NAMALWA (cell line): Measurements from ENCODE around the gene SH3BP5L.
"Not testable (repeated sequence)": the region's sequence is repeated elsewhere in the genome, so short reads cannot be mapped to it uniquely, and the experiment has no call there.

Experiments used
- DNase-seq: peaks from one replicate; pipeline ENCODE4 v3.0.0-alpha.2; 2015; ENCODE audit warnings: low spot score

The SH3BP5L gene

DNA sequence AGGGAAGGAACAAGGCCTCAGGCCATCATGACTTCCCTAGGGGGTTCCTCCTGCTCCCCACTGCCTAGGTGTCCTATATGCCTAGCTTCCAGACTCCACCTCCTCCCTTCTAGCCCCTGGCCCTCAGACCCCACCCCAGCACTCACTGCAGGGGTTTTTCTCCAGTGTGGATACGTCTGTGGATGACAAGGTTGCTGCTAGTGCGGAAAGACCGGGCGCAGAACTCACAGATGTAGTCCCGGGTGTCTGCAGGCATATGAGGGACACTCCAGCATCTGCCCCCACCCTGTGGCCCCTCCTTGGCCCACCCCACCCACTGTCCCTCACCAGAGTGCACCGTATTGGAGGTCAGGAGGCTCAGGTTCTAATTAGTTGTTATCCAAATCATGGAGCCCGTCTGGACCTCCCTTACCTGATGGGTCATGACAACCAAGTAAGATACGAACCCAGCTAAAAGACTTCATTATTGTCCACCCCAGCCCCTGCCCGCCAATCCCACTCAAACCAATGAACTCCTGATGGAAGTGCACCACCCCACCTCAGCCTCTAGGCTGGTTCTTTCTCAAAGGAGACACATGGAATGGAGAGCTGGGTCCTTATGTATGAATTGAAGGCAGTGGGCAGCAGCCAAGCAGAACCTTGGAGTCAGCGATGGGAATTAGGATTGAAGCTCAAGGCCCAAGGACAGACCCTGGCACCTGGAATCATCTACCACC, 25.0 kb upstream of the SH3BP5L start:
- no peak for DNase-seq

GRCh38 chr1:248850124-248850523, 24.4 kb upstream of the SH3BP5L start:
- no peak for DNase-seq

GRCh38 chr1:248849637-248850036, 23.9 kb upstream of the SH3BP5L start:
- DNase-seq = no peak

DNA sequence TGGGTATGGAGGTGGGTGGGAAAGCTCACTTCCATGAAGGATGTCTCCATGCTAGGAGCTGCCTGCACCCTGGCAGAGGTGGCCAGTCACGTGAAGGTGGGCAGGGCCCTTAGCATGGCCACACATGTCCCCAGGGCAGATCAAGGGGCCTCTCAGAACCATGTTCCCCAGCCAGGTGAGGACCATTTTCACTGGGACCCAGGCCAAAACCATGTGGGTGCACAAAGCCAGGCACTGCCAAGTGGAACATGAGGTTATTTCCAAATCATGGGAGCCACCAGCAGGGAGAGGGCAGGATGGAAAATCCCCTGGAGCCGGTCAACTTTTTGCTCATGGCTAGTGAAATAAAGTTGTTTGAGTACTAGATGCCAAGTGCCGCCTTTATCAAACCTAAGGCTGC, 23.4 kb upstream of the SH3BP5L start:
- DNase-seq = no peak

DNA sequence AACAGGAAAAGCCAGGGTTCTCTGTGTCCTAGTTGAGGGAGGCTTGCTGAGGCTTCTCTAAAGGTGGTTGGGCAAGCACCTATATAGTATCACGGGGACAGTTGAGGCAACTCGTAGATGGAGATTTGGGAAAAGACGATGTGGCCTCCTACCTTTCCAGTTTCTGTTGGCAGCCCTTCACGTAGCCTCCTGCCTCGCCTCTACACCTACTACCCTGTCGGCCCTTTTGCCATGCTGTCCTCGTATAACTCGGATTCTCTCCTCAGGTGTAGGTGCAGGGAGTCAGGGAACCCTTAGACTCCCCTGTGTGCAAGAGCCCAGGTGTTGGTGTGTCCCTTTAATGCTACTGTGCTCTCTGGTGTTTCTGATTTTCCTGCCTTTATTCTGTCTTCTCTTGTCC, 22.9 kb upstream of the SH3BP5L start:
- DNase-seq = no peak

DNA sequence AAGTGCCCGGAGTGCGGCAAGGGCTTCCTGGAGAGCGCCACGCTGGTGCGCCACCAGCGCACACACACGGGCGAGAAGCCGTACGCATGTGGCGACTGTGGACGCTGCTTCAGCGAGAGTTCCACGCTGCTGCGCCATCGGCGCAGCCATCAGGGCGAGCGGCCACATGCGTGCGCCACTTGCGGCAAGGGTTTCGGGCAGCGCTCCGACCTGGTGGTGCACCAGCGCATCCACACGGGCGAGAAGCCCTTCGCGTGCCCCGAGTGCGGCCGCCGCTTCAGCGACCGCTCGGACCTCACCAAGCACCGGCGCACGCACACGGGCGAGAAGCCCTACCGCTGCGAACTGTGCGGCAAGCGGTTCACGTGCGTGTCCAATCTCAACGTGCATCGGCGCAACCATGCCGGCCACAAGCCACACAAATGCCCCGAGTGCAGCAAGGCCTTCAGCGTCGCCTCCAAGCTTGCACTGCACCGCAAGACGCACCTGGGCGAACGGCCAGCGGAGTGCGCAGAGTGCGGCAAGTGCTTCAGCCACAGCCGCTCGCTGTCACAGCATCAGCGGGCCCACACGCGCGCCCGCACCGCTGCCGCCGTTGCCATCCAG, 22.3 kb upstream of the SH3BP5L start:
- DNase-seq = no peak

GRCh38 chr1:248847181-248847955, 21.7 kb upstream of the SH3BP5L start:
- no peak for DNase-seq

GRCh38 chr1:248844526-248844925, 18.8 kb upstream of the SH3BP5L start:
- DNase-seq = no peak

DNA sequence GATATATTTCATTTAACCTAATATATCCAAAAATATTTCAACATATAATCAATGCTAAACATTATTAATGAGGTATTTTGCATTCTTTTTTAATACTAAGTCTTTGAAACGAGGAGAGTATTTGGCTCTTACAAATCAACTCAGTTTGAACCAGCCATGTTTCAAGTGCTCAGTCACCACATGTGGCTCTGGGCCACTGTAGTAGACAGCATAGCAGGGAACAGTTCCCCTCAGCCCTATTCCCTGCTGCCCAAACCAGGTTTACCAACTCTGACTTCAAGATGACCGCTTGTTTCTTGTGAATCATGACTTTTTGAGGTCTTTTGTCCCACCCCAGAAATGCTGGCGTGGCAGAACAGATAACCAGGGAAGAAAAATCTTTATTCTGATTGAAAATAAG, 18.0 kb upstream of the SH3BP5L start:
- no peak for DNase-seq

DNA sequence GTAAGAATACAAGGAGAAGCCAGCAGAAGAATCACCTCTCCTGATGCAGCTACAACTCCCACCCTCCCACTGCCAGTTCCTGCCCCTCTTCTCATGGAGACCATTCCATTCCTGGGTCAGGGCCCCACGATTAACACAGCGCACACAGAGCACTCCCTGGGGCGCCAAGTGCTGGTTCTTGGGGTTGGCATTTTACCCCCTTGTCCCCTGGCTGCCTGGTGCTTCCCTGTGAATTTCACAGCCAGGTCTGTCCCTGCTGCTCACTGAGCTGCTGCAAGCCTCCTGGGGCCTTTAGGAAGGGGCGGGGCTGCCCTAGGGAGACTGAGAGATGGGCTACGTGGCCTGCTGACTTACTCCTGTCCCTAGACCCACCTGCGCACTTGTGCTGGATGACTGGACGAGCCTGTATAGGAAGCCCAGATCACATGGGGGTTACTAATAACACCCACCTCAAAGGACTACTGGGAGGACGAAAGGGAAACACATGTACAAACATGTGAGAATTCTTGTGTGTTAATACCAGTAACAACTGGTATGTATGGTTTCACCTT, 17.1 kb upstream of the SH3BP5L start:
- no peak for DNase-seq

- DNase-seq = peak; percentile 63
Observed at GRCh38 chr1:248841702-248842395, 16.1 kb upstream of the SH3BP5L start.

DNA sequence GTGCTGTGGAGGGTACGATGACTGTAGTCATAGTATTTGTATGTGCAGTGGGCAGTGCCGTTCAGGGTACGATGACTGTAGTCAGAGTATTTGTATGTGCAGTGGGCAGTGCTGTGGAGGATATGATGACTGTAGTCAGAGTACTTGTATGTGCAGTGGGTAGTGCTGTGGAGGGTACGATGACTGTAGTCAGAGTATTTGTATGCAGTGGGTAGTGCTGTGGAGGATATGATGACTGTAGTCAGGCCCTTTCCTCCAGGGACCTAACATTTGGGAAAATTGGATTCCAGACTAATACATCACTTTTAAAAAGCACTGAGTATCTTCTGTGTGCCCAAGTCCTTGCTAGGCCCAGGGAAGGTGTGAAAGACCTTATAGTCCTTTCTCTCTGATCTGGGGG, 15.2 kb upstream of the SH3BP5L start:
- no peak for DNase-seq

DNA sequence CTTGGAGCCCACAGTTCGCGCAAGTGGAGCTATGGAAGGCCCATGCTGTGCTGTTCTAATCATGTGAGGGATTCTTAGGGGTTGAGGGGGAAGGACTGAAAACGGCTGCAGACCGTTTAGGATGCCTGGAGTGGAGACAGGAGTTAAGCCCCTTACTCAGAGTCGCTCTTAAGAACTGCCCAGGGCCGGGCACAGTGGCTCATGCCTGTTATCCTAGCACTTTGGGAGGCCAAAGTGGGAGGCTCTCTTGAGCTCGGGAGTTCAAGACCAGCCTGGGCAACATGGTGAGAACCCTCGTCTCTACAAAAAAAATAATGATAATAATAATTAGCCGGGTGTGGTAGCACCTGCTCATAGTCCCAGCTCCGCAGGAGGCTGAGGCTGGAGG, 13.4 kb upstream of the SH3BP5L start:
- DNase-seq = no peak

DNA sequence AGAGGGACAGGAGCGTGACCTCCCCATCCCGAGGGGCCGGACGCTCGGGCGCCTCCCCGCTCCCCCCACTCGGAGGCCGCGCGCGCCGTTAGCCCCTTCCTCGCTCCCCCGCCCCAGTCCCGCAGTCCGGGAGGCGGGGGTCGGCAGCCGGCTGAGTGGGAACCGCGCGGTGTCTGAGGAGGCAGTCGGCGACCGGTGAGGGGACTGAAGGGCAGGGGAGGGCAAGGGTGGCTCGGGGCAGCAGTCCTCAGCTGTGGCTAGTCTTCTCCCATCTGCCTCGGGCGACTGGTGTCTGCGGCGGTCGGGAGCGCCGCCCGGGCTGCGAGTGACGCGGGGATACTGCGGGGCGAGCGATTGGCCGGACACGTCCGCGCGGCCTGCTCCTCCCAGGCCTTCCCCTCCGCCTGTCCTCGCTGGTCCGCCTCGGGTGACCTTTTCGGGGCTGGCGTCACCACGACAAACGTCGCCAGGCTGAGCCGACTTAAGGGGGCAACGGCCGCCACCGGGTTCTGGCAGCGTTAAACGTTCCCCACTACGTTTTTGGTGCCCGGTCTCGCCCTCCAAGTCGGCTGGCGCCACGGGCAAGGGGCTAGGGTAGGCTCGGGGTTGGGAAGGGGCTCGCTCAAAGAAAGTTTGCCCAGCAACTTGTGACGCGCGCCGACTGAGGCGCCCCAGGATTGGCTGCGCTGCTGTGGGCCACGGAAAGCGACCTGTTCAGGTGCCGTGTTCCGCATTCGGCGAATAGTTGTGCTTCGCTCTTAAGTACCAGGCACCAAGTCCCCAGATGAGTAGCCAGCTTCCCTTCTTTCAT, 12.8 kb upstream of the SH3BP5L start:
- DNase-seq = peak; percentile 93

- peak; percentile 96 for DNase-seq
Observed at GRCh38 chr1:248837781-248838356, 12.2 kb upstream of the SH3BP5L start, which contains the start of gene ZNF672. ZNF672 (plus strand) TSS chr1:248838224; CDS start chr1:248847275, 9,051 bp downstream.

- peak; percentile 22 for DNase-seq
Observed at GRCh38 chr1:248837045-248837780, 11.5 kb upstream of the SH3BP5L start.

GRCh38 chr1:248834343-248834940, 8.7 kb upstream of the SH3BP5L start:
- no peak for DNase-seq

DNA sequence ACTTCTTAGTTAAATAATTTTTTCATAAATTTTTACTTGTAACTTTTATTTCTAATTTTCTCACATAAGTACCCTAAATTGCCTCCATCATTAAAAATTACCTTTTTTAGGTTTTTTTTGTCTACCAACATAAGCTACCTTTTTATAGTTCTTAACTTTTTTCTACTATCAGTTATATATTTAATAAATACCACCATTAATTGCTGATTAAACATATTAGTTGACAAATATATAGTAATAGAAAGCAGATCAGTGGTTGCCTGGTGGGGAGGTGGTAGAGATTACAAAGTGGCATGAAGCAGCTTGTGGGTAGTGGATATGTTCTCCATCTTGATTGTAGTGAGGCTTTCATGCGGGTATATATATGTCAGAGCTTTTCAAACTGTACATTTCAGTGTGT, 6.1 kb upstream of the SH3BP5L start:
- no peak for DNase-seq

DNA sequence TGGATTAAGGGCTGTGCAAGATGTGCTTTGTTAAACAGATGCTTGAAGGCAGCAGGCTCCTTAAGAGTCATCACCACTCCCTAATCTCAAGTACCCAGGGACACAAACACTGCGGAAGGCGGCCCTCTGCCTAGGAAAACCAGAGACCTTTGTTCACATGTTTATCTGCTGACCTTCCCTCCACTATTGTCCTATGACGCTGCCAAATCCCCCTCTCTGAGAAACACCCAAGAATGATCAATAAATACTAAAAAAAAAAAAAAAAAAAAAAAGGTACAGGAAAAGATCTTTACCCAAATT, 5.0 kb upstream of the SH3BP5L start:
- not testable (repeated sequence) for DNase-seq

DNA sequence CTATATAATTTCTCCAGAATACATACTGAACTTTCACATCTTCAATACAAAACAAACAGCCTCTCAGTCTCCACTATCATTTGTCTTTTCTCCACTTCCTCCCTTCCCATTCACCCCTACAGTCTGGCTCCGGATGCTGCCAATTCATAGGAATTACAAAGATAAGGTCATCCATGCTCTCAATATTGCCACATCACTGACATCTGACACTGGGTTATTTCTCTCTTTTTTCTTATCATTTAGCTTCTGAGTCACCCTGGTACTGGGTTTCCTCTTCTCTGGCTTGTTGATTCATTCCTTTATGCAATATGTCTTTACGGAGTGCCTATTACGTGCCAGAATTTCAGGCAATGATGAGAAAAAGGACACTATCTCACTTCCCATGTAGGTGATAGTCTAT, 3.1 kb upstream of the SH3BP5L start:
- DNase-seq = no peak
